Gastroesophageal sphincter (tissue), 3 donors: ENCODE data around the gene CDK4.

ENCODE experiments used
- CTCF ChIP-seq, 4 experiments: fragments of 200-600 bp in 2 of 4; fragments of 450-650 bp in 2 of 4; sonication (generic) in 1 of 4; IDR thresholded peaks; one replicate each; pipeline ENCODE4 v1.5.1; 2017 to 2019; ENCODE audit warnings: antibody characterized with exemption in 4 of 4, mild to moderate bottlenecking in 2 of 4, moderate library complexity in 2 of 4
- EP300 ChIP-seq: sonication (generic); formaldehyde crosslinking; IDR thresholded peaks from one replicate; pipeline ENCODE4 v1.6.1; 2017; ENCODE audit warnings: antibody characterized with exemption, mild to moderate bottlenecking
- POLR2A ChIP-seq, 2 donors: fragments of 450-650 bp; IDR thresholded peaks; one replicate each; pipeline ENCODE4 v1.6.1; 2017; ENCODE audit warnings: antibody characterized with exemption in 2 of 2, mild to moderate bottlenecking in 2 of 2, moderate library complexity in 1 of 2
- POLR2AphosphoS5 ChIP-seq: sonication (generic); formaldehyde crosslinking; IDR thresholded peaks from one replicate; pipeline ENCODE4 v1.6.1; 2017; ENCODE audit warnings: antibody characterized with exemption

- TF ChIP-seq CTCF (IDR thresholded peaks at IDR 0.05) (no peak), POLR2AphosphoS5 (no peak), EP300 (no peak), POLR2A (IDR thresholded peaks at IDR 0.05) (no peak)
Measured at GRCh38 chr12:57783466-57783801, 31.3 kb upstream of the CDK4 start.
